Activated naive CD4-positive, alpha-beta T cell treated with anti-CD3 and anti-CD28 coated beads, Interleukin-2, amount 10 ng/mL, durations not matched to agents 7 days and 5 days (primary cell): ENCODE measurements around the gene RBMXL2.

Experiments used
- CTCF ChIA-PET: fragments of 350-600 bp; sonication (Branson Sonifier 250); formaldehyde crosslinking; loops from one replicate; lab custom pipeline; 2021; ENCODE audit warnings: antibody characterized with exemption; lab: Charles Lee
- DNase-seq: peaks from one replicate; pipeline ENCODE4 v3.0.0-alpha.2; 2020
- H3K27ac Mint-ChIP-seq: one replicate; pipeline ENCODE4 v1.8.0; 2021; ENCODE audit warnings: mild to moderate bottlenecking, moderate library complexity, mixed read lengths
- H3K27me3 Mint-ChIP-seq: one replicate; pipeline ENCODE4 v1.8.0; 2021; ENCODE audit warnings: mild to moderate bottlenecking, mixed read lengths
- H3K36me3 Mint-ChIP-seq: one replicate; pipeline ENCODE4 v1.8.0; 2021; ENCODE audit warnings: mixed read lengths
- H3K4me1 Mint-ChIP-seq: one replicate; pipeline ENCODE4 v1.8.0; 2021; ENCODE audit warnings: mixed read lengths
- H3K4me3 Mint-ChIP-seq: one replicate; pipeline ENCODE4 v1.8.0; 2021; ENCODE audit warnings: mild to moderate bottlenecking, moderate library complexity, mixed read lengths
- H3K9me3 Mint-ChIP-seq: one replicate; pipeline ENCODE4 v1.8.0; 2021; ENCODE audit warnings: mixed read lengths

The RBMXL2 gene

GRCh38 chr11:7098235-7098832, 9.5 kb downstream of the RBMXL2 start:
- H3K4me1 Mint-ChIP-seq = no peaks in the 10 kb centered on the region
- H3K36me3 Mint-ChIP-seq = no peaks in the 10 kb centered on the region
- H3K27me3 Mint-ChIP-seq = peaks cover 4% of the 10 kb centered on the region
- DNase-seq = no peak
- no peaks in the 10 kb centered on the region for H3K9me3 Mint-ChIP-seq
- no peak overlapping the region for H3K4me3 Mint-ChIP-seq
- H3K27ac Mint-ChIP-seq = no peak overlapping the region
- CTCF ChIA-PET = interaction anchor here (0.7 to 1.2 kb wide), 13 partner anchors 12 to 889 kb away, joined by 3 to 8 read pairs (median 3); partner anchors contain the start of gene EIF3F

- Mint-ChIP-seq H3K27ac (no peak overlapping the region), H3K4me1 (no peaks in the 10 kb centered on the region), H3K4me3 (no peak overlapping the region), H3K27me3 (no peaks in the 10 kb centered on the region), H3K36me3 (no peaks in the 10 kb centered on the region), H3K9me3 (no peaks in the 10 kb centered on the region)
- DNase-seq = no peak
- CTCF ChIA-PET = no interaction called here
Measured at GRCh38 chr11:7115780-7116179, 27.0 kb downstream of the RBMXL2 start.

- no peak for DNase-seq
- Mint-ChIP-seq H3K4me3 (no peak overlapping the region), H3K9me3 (no peaks in the 10 kb centered on the region), H3K36me3 (no peaks in the 10 kb centered on the region), H3K27me3 (no peaks in the 10 kb centered on the region), H3K4me1 (no peaks in the 10 kb centered on the region), H3K27ac (no peak overlapping the region)
- CTCF ChIA-PET = no interaction called here
Measured at GRCh38 chr11:7116370-7116769, 27.6 kb downstream of the RBMXL2 start.

GRCh38 chr11:7138051-7138450, 49.3 kb downstream of the RBMXL2 start:
- CTCF ChIA-PET = no interaction called here
- no peak overlapping the region for H3K27ac Mint-ChIP-seq
- H3K36me3 Mint-ChIP-seq = no peaks in the 10 kb centered on the region
- no peaks in the 10 kb centered on the region for H3K27me3 Mint-ChIP-seq
- DNase-seq = no peak
- no peaks in the 10 kb centered on the region for H3K4me1 Mint-ChIP-seq
- no peaks in the 10 kb centered on the region for H3K9me3 Mint-ChIP-seq
- H3K4me3 Mint-ChIP-seq = no peak overlapping the region
